ENCODE data around the gene RNF149.
"Not testable (repeated sequence)": the region's sequence is repeated elsewhere in the genome, so short reads cannot be mapped to it uniquely, and the experiment has no call there.

RNF149 gene

GRCh38 chr2:101331202-101331601, 22.7 kb upstream of the RNF149 start:
- DNase-seq (ENCODE audit: low spot score): no peak

- no peak for DNase-seq (ENCODE audit: low spot score)
These were observed 21.9 kb upstream of the RNF149 start for GRCh38 chr2:101330253-101330933.

- DNase-seq (ENCODE audit: low spot score): no peak
These were observed 20.5 kb upstream of the RNF149 start for GRCh38 chr2:101329026-101329425.

- no peak for DNase-seq (ENCODE audit: low spot score)
These were observed 20.0 kb upstream of the RNF149 start for GRCh38 chr2:101328474-101329007.

GRCh38 chr2:101327863-101328394, 19.4 kb upstream of the RNF149 start:
- no peak for DNase-seq (ENCODE audit: low spot score)

- DNase-seq (ENCODE audit: low spot score): no peak
These were observed 16.9 kb upstream of the RNF149 start for GRCh38 chr2:101325425-101325824.

GRCh38 chr2:101316568-101316967, 8.1 kb upstream of the RNF149 start:
- DNase-seq (ENCODE audit: low spot score): not testable (repeated sequence)

GRCh38 chr2:101311696-101312017, 3.2 kb upstream of the RNF149 start:
- DNase-seq (ENCODE audit: low spot score): no peak

GRCh38 chr2:101310834-101311695, 2.6 kb upstream of the RNF149 start:
- no peak for DNase-seq (ENCODE audit: low spot score)

- no peak for DNase-seq (ENCODE audit: low spot score)
These were observed 1.8 kb upstream of the RNF149 start for GRCh38 chr2:101310090-101310833.

- peak; percentile 23 for DNase-seq (ENCODE audit: low spot score)
These were observed 510 bp downstream of the RNF149 start for GRCh38 chr2:101307950-101308431.

GRCh38 chr2:101307503-101307902, 998 bp downstream of the RNF149 start:
- DNase-seq (ENCODE audit: low spot score): no peak

GRCh38 chr2:101306410-101306809, 2.1 kb downstream of the RNF149 start:
- no peak for DNase-seq (ENCODE audit: low spot score)

- DNase-seq (ENCODE audit: low spot score): no peak
These were observed 2.9 kb downstream of the RNF149 start for GRCh38 chr2:101305492-101306078.

- no peak for DNase-seq (ENCODE audit: low spot score)
These were observed 3.5 kb downstream of the RNF149 start for GRCh38 chr2:101305035-101305434.

- no peak for DNase-seq (ENCODE audit: low spot score)
These were observed 4.8 kb downstream of the RNF149 start for GRCh38 chr2:101303688-101304087.

- DNase-seq (ENCODE audit: low spot score): no peak
These were observed 6.5 kb downstream of the RNF149 start for GRCh38 chr2:101302016-101302415.

GRCh38 chr2:101300836-101301235, 7.7 kb downstream of the RNF149 start:
- DNase-seq (ENCODE audit: low spot score): no peak

GRCh38 chr2:101300164-101300563, 8.3 kb downstream of the RNF149 start:
- no peak for DNase-seq (ENCODE audit: low spot score)

GRCh38 chr2:101299604-101300003, 8.9 kb downstream of the RNF149 start:
- no peak for DNase-seq (ENCODE audit: low spot score)

- DNase-seq (ENCODE audit: low spot score): no peak
These were observed 11.1 kb downstream of the RNF149 start for GRCh38 chr2:101297383-101297782.
